SU-DHL-6 (cell line): ENCODE measurements around the gene TRPT1.

Source experiments
- CTCF ChIP-seq: fragments of 200-600 bp; sonication (generic); IDR thresholded peaks from one replicate; pipeline ENCODE4 v1.5.1; 2017; ENCODE audit warnings: antibody characterized with exemption, mild to moderate bottlenecking, low read length, moderate library complexity; ENCODE audit not compliant: insufficient read depth, poor library complexity, severe bottlenecking
- EZH2phosphoT487 ChIP-seq: fragments of 200-600 bp; sonication (generic), shearing (Covaris generic); conservative IDR thresholded peaks from 2 replicates; pipeline ENCODE4 v1.6.1; 2018; ENCODE audit warnings: mild to moderate bottlenecking, antibody characterized with exemption, low read length, moderate library complexity, mixed read lengths

- no peak for TF ChIP-seq CTCF
- TF ChIP-seq EZH2phosphoT487: no peak
Observed at GRCh38 chr11:64230171-64230984, 4.4 kb upstream of the TRPT1 start, which contains the start of gene DNAJC4.
